GM04503 (cell line): Measurements from ENCODE around the gene FAM131C.
"Not testable (repeated sequence)": the region's sequence is repeated elsewhere in the genome, so short reads cannot be mapped to it uniquely, and the experiment has no call there.

Experiments used
- DNase-seq: peaks from one replicate; pipeline ENCODE4 v3.0.0-alpha.2; 2012; ENCODE audit warnings: low read depth

The FAM131C gene

GRCh38 chr1:16076031-16076864, 2.8 kb upstream of the FAM131C start:
- DNase-seq, result peak; percentile 61

GRCh38 chr1:16075337-16076030, 2.0 kb upstream of the FAM131C start:
- peak; percentile 22 for DNase-seq

- no peak for DNase-seq
Measured at GRCh38 chr1:16074217-16074616, 766 bp upstream of the FAM131C start.

- no peak for DNase-seq
Measured at GRCh38 chr1:16072616-16073484, 601 bp downstream of the FAM131C start.

- DNase-seq, result no peak
Measured at GRCh38 chr1:16072095-16072494, 1.4 kb downstream of the FAM131C start.

GRCh38 chr1:16071614-16072013, 1.8 kb downstream of the FAM131C start:
- DNase-seq, result no peak

GRCh38 chr1:16070640-16071355, 2.7 kb downstream of the FAM131C start:
- no peak for DNase-seq

- no peak for DNase-seq
Measured at GRCh38 chr1:16068356-16069270, 4.8 kb downstream of the FAM131C start.

- DNase-seq, result no peak
Measured at GRCh38 chr1:16067933-16068332, 5.5 kb downstream of the FAM131C start.

- DNase-seq, result no peak
Measured at GRCh38 chr1:16067127-16067768, 6.2 kb downstream of the FAM131C start.

GRCh38 chr1:16066245-16066644, 7.2 kb downstream of the FAM131C start:
- no peak for DNase-seq

GRCh38 chr1:16065269-16065576, 8.2 kb downstream of the FAM131C start:
- no peak for DNase-seq

- no peak for DNase-seq
Measured at GRCh38 chr1:16064536-16065268, 8.7 kb downstream of the FAM131C start.

- no peak for DNase-seq
Measured at GRCh38 chr1:16063921-16064320, 9.5 kb downstream of the FAM131C start.

- no peak for DNase-seq
Measured at GRCh38 chr1:16063226-16063829, 10.1 kb downstream of the FAM131C start.

GRCh38 chr1:16062687-16063075, 10.8 kb downstream of the FAM131C start:
- DNase-seq, result not testable (repeated sequence)

GRCh38 chr1:16061989-16062686, 11.3 kb downstream of the FAM131C start:
- not testable (repeated sequence) for DNase-seq

- DNase-seq, result no peak
Measured at GRCh38 chr1:16061266-16061665, 12.2 kb downstream of the FAM131C start.
